Posterior cingulate gyrus (tissue), 11 donors: Measurements from ENCODE around the gene VPS45.
"Not testable (repeated sequence)": the region's sequence is repeated elsewhere in the genome, so short reads cannot be mapped to it uniquely, and the experiment has no call there.

Source experiments
- DNase-seq, 10 donors: peaks; one replicate each; pipeline versions ENCODE4 v3.0.0 to v3.0.0-alpha.2; 2020 to 2021; ENCODE audit warnings: mixed read lengths in 3 of 10
- intact Hi-C: fragments of 100-400 bp; cut with DNase I; formaldehyde crosslinking; loops from one replicate; pipeline ENCODE4 v1.15.1; 2023

VPS45 gene

GRCh38 chr1:150126811-150127210 lies 59.2 kb downstream of the VPS45 start:
- no peak for DNase-seq
- intact Hi-C loops = no loop called here

GRCh38 chr1:150127464-150127863 lies 59.9 kb downstream of the VPS45 start:
- DNase-seq = no peak
- intact Hi-C loops = no loop called here

GRCh38 chr1:150127868-150128267 lies 60.3 kb downstream of the VPS45 start:
- DNase-seq = peak in 1 of 10 donors; percentile 55

GRCh38 chr1:150132372-150132771 lies 64.8 kb downstream of the VPS45 start:
- intact Hi-C loops = no loop called here
- DNase-seq = no peak

More at GRCh38 chr1:150127868-150128267, 60.3 kb downstream of the VPS45 start:
- intact Hi-C loops = no loop called here

DNA sequence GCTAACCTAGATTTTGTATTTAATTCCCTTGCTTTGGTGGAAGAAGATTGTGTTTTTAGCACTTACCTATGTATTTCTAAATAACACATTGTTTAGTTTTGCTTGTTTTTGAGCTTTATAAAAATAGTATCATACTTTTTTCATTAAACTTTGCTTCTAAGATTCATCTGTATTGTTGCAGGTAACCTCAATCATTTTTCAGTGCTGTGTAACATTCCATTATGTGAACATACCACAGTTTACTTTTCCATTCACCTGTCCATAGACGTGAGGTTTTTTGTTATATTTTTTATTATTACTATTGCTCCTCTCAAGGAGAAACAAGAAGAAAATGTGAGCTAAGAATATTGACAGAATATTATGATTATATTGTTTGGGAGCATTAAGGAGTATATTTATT lies 67.0 kb downstream of the VPS45 start:
- intact Hi-C loops = no loop called here
- DNase-seq = no peak

GRCh38 chr1:150135400-150135799 lies 67.8 kb downstream of the VPS45 start:
- peak in 1 of 10 donors; percentile 48 for DNase-seq
- intact Hi-C loops = not testable (repeated sequence)

- DNase-seq = no peak
- intact Hi-C loops = no loop called here
Measured at GRCh38 chr1:150138044-150138443, 70.5 kb downstream of the VPS45 start.

- intact Hi-C loops = no loop called here
- DNase-seq = no peak
Measured at GRCh38 chr1:150141452-150141851, 73.9 kb downstream of the VPS45 start.

GRCh38 chr1:150142083-150142482 lies 74.5 kb downstream of the VPS45 start:
- intact Hi-C loops = no loop called here
- no peak for DNase-seq

GRCh38 chr1:150144606-150145005 lies 77.0 kb downstream of the VPS45 start:
- no peak for DNase-seq
- intact Hi-C loops = no loop called here

DNA sequence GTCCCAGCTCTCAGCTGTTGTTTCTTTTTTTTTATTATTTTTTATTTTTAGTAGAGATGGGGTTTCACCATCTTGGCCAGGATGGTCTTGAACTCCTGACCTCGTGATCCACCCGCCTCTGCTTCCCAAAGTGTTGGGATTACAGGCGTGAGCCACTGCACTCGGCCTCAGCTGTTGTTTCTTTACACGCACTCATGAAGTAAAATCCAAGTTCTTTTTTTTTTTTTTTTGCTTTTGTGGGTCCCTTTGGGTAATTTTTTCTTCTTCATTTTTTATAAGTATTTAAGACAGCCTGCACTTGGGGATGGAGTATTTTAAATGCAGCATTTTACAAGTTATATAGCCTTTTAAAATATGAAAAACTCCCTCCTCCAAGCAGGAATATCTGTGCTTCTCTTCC lies 78.4 kb downstream of the VPS45 start:
- intact Hi-C loops, DNase-seq: not testable (repeated sequence)

- DNase-seq = peak in 1 of 10 donors; percentile 20
- intact Hi-C loops = no loop called here
Measured at GRCh38 chr1:150146849-150147542, 79.4 kb downstream of the VPS45 start.

DNA sequence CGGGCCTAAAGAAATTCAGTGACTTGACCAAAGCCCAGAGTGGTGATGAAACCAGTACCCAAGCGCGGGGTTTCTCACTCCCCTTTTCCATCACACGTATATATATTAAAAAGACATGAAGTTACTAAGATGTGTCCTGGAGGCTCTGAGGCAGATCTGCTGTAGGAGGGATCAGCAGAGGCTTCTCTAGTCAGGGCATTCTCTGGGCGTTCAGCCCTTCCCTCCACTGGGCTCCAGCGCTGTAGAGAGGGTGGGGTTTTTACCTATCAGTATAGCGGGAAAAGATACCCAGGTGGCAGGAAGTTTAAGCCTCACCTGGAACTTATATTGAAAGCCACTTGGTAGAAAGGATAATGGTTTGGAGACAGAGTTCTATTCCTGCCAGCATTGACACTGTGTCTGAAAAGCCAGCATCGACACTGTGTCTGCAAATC lies 81.3 kb downstream of the VPS45 start:
- no peak for DNase-seq

DNA sequence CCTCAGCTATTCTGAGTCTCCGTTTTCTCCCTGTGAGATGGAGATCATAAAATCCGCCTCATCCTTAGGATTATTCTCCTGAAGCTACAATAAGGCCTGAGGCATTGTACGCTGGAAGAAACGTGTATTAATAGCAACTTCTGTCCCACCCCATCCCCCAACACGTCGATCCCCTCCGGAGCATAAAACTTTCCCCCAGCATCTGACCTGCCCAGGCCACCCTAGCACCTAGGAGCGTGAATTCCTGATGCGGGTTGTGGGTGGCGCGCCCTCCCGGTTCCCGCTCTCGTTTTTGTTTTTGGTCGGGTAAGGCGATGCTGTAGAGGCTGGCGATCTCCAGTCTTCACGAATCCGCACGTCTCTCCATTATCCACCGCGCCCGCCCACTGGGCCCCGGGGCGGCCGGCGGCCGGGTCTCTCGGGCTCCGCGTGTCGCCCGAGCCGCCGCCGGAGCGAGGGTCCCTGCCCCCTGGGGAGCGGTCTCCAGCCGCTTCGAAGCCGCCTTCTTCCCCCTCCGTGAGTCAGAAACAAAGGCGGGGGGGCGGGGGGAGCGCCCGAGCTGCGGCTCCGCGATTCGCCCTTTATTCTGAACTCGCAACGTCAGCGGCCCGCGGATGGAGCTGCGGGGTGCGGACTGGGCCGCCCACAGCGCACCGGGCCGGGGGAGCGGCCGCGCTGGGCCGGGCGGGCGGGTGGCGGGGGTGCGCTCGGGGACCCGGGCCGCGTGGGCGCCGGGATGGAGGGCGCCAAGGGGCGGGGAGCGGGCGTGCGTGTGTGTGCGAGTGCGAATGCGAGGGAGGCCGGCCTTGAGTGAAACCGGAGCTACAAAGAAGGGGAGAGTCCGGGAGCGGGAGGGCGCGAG lies 81.9 kb downstream of the VPS45 start, which contains the start of gene PLEKHO1:
Gene PLEKHO1 (plus strand): TSS at position 646 of the 862 bp plus-strand sequence. CDS start 342 bp downstream, outside the sequence.
- DNase-seq = peak in 9 of 10 donors; percentile 60 to 93 (median 74)

More for the DNA sequence above, 81.3 kb downstream of the VPS45 start:
- intact Hi-C loops = no loop called here

GRCh38 chr1:150150133-150151021 lies 82.8 kb downstream of the VPS45 start:
- intact Hi-C loops = no loop called here
- DNase-seq = peak in 4 of 10 donors; percentile 21 to 82 (median 51)

More for the DNA sequence above, 81.9 kb downstream of the VPS45 start, which contains the start of gene PLEKHO1:
- intact Hi-C loops = no loop called here

DNA sequence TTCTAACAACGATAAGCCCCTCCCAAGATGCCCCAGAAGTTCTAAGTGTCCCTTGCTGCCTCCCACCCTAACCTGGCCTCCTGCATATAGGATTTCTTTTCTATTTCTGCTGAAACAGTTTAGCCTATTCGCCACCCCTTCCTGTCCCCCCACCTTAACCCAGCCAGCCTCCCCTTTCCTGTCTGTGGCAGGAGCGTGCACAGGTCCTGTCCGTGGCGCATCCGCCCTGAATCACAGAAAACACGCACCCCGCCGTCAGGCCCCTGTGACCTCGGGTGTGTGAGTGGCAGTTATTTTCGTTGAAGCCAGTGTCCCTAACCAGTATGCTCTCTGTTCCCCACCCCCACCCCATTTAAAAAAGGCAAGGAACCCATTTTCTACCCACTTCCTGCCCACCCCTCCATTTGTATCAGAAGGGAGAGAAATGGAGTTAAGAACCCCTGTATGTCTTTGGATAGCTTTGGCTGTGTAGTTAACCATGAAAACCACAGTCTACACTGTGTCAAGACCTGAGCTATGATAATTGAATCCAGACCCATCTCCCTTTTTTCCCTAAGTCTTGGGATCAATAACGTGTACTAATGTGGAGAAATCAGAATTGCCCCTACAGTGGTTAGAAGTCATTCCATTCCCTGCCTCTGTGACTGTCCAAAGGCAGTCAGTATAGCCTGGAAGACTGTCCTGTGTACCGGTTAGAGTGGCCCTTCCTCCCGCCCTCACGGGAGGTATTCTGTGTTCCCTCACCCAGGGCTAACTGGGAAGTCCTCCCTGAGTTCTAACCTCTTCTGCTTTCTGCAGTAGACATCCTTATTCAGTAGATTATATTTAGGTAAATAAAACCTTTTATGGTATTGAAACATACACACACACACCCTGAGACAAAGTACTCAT lies 84.0 kb downstream of the VPS45 start:
- intact Hi-C loops = no loop called here
- peak in 1 of 10 donors; percentile 87 for DNase-seq

- intact Hi-C loops = no loop called here
- DNase-seq = no peak
Measured at GRCh38 chr1:150152182-150152536, 84.6 kb downstream of the VPS45 start.

GRCh38 chr1:150152772-150153456 lies 85.3 kb downstream of the VPS45 start:
- DNase-seq = no peak
- intact Hi-C loops = no loop called here

GRCh38 chr1:150154143-150154542 lies 86.6 kb downstream of the VPS45 start:
- intact Hi-C loops = loop anchor here (2.0 kb wide), 1 partner anchor 67 kb away; no protein-coding TSS in a partner anchor
- no peak for DNase-seq
